ENCODE data around the gene NR1D2. TPM values are rescaled to one million over a fixed set of nuclear protein-coding genes. Genes with fewer than 3 reads are reported as not detected.

Gene NR1D2
- total and polyA plus RNA-seq, 2 of the 13 experiments (the other 11 are each of a cell fraction or from before 2014, with no cell fraction given), result 5.3 to 8.1 TPM

DNA sequence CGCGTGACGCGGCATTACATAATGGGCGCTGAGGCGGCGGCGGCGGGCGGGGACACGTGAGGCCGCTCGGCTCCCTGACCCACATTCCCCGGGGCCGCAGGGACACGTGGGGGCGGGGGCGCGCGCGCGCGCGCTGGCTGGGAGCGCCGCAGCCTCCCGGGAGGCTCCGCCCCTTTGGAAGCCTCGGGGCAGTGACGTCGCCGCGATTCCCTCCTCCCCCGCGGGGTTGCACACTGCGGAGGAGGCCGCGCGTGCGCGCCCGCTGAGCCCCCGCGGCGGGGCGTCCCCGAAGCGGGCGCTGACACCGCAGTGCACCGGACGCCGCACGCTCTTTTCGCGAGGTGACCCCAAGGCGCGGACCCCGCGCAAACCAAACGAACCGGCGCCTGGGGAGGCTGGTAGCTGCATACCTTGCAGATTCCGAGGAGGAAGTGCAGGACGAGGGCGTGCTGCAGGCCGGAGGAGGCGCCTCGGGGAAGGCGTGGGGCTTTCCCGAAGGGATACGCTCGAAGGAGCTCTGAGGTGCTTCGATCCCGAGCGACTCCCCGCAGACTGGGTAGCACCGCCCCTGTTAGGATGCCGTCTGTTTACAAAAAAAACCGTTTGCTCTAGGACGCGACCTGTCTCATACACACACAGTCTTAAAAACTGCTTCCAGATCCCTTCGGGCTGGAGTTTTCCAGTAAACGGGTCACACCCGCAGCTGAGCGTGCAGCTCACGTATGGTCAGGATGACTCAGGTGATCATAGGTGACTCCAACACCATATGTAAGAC is 1.0 kb downstream of the NR1D2 start (continued):
- TF ChIP-seq GMEB1 (CRISPR knock-in tag; IDR thresholded peaks at IDR 0.05; ENCODE audit: borderline replicate concordance) (peak; percentile 80), ZSCAN20 (CRISPR knock-in tag; IDR thresholded peaks at IDR 0.05; ENCODE audit: borderline replicate concordance) (no peak), ZNF605 (CRISPR knock-in tag; IDR thresholded peaks at IDR 0.05) (peak; percentile 97), ZMYM4 (CRISPR knock-in tag; IDR thresholded peaks at IDR 0.05) (peak; percentile 86), POLR2AphosphoS2 (IDR thresholded peaks at IDR 0.05; ENCODE audit: low read depth, low read length) (peak; percentile 60; the same call in 1 of the 2 replicates), TOPORS (CRISPR knock-in tag; IDR thresholded peaks at IDR 0.05) (peak; percentile 77), TRIM22 (IDR thresholded peaks at IDR 0.05) (no peak), CHD4 (IDR thresholded peaks at IDR 0.05; ENCODE audit: borderline replicate concordance, low read length) (no peak), SALL2 (CRISPR knock-in tag; IDR thresholded peaks at IDR 0.05) (peak; percentile 87), ZNF724P (CRISPR knock-in tag; IDR thresholded peaks at IDR 0.05; ENCODE audit: borderline replicate concordance) (peak; percentile 57; the same call in 1 of the 2 replicates), ZNF10 (CRISPR knock-in tag; IDR thresholded peaks at IDR 0.05; ENCODE audit: borderline replicate concordance, low read depth) (no peak), PATZ1 (CRISPR knock-in tag; IDR thresholded peaks at IDR 0.05) (peak; percentile 54)
- TF ChIP-seq, protein P1, sequence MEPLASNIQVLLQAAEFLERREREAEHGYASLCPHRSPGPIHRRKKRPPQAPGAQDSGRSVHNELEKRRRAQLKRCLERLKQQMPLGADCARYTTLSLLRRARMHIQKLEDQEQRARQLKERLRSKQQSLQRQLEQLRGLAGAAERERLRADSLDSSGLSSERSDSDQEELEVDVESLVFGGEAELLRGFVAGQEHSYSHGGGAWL (CRISPR knock-in tag; IDR thresholded peaks at IDR 0.05), result peak; percentile 82; the same call in 1 of the 2 replicates
- TF ChIP-seq, protein P2, sequence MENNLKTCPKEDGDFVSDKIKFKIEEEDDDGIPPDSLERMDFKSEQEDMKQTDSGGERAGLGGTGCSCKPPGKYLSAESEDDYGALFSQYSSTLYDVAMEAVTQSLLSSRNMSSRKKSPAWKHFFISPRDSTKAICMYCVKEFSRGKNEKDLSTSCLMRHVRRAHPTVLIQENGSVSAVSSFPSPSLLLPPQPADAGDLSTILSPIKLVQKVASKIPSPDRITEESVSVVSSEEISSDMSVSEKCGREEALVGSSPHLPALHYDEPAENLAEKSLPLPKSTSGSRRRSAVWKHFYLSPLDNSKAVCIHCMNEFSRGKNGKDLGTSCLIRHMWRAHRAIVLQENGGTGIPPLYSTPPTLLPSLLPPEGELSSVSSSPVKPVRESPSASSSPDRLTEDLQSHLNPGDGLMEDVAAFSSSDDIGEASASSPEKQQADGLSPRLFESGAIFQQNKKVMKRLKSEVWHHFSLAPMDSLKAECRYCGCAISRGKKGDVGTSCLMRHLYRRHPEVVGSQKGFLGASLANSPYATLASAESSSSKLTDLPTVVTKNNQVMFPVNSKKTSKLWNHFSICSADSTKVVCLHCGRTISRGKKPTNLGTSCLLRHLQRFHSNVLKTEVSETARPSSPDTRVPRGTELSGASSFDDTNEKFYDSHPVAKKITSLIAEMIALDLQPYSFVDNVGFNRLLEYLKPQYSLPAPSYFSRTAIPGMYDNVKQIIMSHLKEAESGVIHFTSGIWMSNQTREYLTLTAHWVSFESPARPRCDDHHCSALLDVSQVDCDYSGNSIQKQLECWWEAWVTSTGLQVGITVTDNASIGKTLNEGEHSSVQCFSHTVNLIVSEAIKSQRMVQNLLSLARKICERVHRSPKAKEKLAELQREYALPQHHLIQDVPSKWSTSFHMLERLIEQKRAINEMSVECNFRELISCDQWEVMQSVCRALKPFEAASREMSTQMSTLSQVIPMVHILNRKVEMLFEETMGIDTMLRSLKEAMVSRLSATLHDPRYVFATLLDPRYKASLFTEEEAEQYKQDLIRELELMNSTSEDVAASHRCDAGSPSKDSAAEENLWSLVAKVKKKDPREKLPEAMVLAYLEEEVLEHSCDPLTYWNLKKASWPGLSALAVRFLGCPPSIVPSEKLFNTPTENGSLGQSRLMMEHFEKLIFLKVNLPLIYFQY (CRISPR knock-in tag; IDR thresholded peaks at IDR 0.05; ENCODE audit: borderline replicate concordance), result peak; percentile 76; the same call in 1 of the 2 replicates
- TF ChIP-seq, protein P3, sequence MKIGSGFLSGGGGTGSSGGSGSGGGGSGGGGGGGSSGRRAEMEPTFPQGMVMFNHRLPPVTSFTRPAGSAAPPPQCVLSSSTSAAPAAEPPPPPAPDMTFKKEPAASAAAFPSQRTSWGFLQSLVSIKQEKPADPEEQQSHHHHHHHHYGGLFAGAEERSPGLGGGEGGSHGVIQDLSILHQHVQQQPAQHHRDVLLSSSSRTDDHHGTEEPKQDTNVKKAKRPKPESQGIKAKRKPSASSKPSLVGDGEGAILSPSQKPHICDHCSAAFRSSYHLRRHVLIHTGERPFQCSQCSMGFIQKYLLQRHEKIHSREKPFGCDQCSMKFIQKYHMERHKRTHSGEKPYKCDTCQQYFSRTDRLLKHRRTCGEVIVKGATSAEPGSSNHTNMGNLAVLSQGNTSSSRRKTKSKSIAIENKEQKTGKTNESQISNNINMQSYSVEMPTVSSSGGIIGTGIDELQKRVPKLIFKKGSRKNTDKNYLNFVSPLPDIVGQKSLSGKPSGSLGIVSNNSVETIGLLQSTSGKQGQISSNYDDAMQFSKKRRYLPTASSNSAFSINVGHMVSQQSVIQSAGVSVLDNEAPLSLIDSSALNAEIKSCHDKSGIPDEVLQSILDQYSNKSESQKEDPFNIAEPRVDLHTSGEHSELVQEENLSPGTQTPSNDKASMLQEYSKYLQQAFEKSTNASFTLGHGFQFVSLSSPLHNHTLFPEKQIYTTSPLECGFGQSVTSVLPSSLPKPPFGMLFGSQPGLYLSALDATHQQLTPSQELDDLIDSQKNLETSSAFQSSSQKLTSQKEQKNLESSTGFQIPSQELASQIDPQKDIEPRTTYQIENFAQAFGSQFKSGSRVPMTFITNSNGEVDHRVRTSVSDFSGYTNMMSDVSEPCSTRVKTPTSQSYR (CRISPR knock-in tag; IDR thresholded peaks at IDR 0.05; ENCODE audit: borderline replicate concordance), result no peak; the same call in 1 of the 2 replicates

Measured in HepG2 (cell line).